OCI-LY7 (cell line): ENCODE measurements around the gene ADAMTS17.

Experiments used
- CTCF ChIP-seq: fragments of 200-600 bp; sonication (generic); conservative IDR thresholded peaks from 2 replicates; pipeline ENCODE4 v1.5.1; 2014; ENCODE audit warnings: mild to moderate bottlenecking, antibody characterized with exemption, low read length, moderate library complexity, mixed read lengths
- EZH2phosphoT487 ChIP-seq: fragments of 200-600 bp; sonication (generic); IDR thresholded peaks from 2 replicates; pipeline ENCODE4 v1.6.1; 2018; ENCODE audit warnings: low read depth, borderline replicate concordance, mild to moderate bottlenecking, mixed run types, antibody characterized with exemption, low read length, moderate library complexity, mixed read lengths

GRCh38 chr15:100115066-100115710 lies 226.6 kb downstream of the ADAMTS17 start:
- TF ChIP-seq CTCF, result no peak
- no peak for TF ChIP-seq EZH2phosphoT487
